OCI-LY3 (cell line): ENCODE results near the gene ASH1L.

Experiments used
- H2AFZ ChIP-seq: fragments of 200-600, 300-600 bp; shearing (Covaris generic); 2 replicates; pipeline ENCODE4 v1.6.0; 2014; ENCODE audit warnings: antibody characterized with exemption, low read depth, low read length
- H3K27ac ChIP-seq: fragments of 200-600, 300-600 bp; sonication (generic); 2 replicates; pipeline ENCODE4 v1.5.1; 2014; ENCODE audit warnings: mild to moderate bottlenecking, low read length, moderate library complexity, mixed read lengths
- H3K27me3 ChIP-seq: fragments of 200-600, 300-600 bp; sonication (generic); 2 replicates; pipeline ENCODE4 v1.6.1; 2014; ENCODE audit warnings: low read depth, low read length, mixed read lengths
- H3K36me3 ChIP-seq: fragments of 200-600, 300-600 bp; sonication (generic); replicated peaks from 2 replicates; pipeline ENCODE3; 2014; ENCODE audit warnings: low read depth, low read length, mixed read lengths
- H3K4me1 ChIP-seq: fragments of 300-600, 200-600 bp; sonication (generic); 2 replicates; pipeline ENCODE4 v1.6.1; 2014; ENCODE audit warnings: low read length, mixed read lengths
- H3K4me2 ChIP-seq: fragments of 200-600, 300-600 bp; sonication (generic); 2 replicates; pipeline ENCODE4 v1.6.1; 2014; ENCODE audit warnings: low read length, mixed read lengths
- H3K4me3 ChIP-seq: fragments of 300-600, 200-600 bp; sonication (generic); 2 replicates; pipeline ENCODE4 v1.5.1; 2014; ENCODE audit warnings: antibody characterized with exemption, mild to moderate bottlenecking, low read length, moderate library complexity
- H3K79me2 ChIP-seq: fragments of 300-600, 200-600 bp; shearing (Covaris generic); 2 replicates; pipeline ENCODE4 v1.6.1; 2014; ENCODE audit warnings: mild to moderate bottlenecking, low read length, mixed read lengths
- H3K9ac ChIP-seq: fragments of 300-600, 200-600 bp; shearing (Covaris generic); 2 replicates; pipeline ENCODE4 v1.6.0; 2014; ENCODE audit warnings: mild to moderate bottlenecking, low read length, moderate library complexity
- H3K9me3 ChIP-seq: fragments of 200-600, 300-600 bp; shearing (Covaris generic); 2 replicates; pipeline ENCODE4 v1.6.1; 2014; ENCODE audit warnings: low read length, mixed read lengths; ENCODE audit not compliant: insufficient read depth
- H4K20me1 ChIP-seq: fragments of 200-600, 300-600 bp; sonication (generic); 2 replicates; pipeline ENCODE4 v1.6.1; 2016; ENCODE audit warnings: low read length, mixed read lengths; ENCODE audit not compliant: insufficient read depth
- EZH2phosphoT487 ChIP-seq: fragments of 200-600 bp; shearing (Covaris generic); IDR thresholded peaks from 2 replicates; pipeline ENCODE4 v1.6.1; 2018; ENCODE audit warnings: antibody characterized with exemption, mixed run types, low read depth
- TF ChIP-seq, protein P1 (sequence below): fragments of 200-600, 300-600 bp; sonication (generic); IDR thresholded peaks from 2 replicates; pipeline ENCODE4 v1.5.1; 2014; ENCODE audit warnings: antibody characterized with exemption, low read length, low read depth

Gene ASH1L

DNA sequence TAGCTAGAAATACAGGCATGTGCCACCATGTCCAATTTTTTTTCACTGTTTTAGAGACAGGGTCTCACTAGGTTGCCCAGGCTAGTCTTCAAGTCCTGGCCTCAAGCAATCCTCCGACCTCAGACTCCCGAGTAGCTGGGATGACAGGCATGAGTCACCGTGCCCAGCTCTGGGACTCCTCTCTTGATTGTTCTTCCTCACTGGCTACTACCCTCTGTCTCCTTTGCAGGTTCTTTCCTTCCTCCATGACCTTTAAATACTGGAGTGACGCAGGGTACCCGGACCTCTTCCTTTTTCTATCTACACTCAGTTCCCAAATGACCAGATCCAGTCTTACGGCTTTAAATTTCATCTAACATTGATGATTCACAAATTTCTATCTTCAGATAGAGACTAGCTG lies 34.9 kb downstream of the ASH1L start:
- peaks cover 94% of the 10 kb centered on the region for H3K79me2 ChIP-seq
- no peak overlapping the region for H2AFZ ChIP-seq
- H3K9me3 ChIP-seq, result no peaks in the 10 kb centered on the region
- H3K9ac ChIP-seq, result no peak overlapping the region
- no peak overlapping the region for H3K4me3 ChIP-seq
- H3K4me1 ChIP-seq, result peaks cover 30% of the 10 kb centered on the region
- no peak overlapping the region for H3K4me2 ChIP-seq
- TF ChIP-seq, protein P1, sequence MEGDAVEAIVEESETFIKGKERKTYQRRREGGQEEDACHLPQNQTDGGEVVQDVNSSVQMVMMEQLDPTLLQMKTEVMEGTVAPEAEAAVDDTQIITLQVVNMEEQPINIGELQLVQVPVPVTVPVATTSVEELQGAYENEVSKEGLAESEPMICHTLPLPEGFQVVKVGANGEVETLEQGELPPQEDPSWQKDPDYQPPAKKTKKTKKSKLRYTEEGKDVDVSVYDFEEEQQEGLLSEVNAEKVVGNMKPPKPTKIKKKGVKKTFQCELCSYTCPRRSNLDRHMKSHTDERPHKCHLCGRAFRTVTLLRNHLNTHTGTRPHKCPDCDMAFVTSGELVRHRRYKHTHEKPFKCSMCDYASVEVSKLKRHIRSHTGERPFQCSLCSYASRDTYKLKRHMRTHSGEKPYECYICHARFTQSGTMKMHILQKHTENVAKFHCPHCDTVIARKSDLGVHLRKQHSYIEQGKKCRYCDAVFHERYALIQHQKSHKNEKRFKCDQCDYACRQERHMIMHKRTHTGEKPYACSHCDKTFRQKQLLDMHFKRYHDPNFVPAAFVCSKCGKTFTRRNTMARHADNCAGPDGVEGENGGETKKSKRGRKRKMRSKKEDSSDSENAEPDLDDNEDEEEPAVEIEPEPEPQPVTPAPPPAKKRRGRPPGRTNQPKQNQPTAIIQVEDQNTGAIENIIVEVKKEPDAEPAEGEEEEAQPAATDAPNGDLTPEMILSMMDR, result no peak
- no peak for TF ChIP-seq EZH2phosphoT487
- peaks cover 76% of the 10 kb centered on the region for H4K20me1 ChIP-seq
- no peaks in the 10 kb centered on the region for H3K27me3 ChIP-seq
- H3K36me3 ChIP-seq, result no peaks in the 10 kb centered on the region
- no peak overlapping the region for H3K27ac ChIP-seq

DNA sequence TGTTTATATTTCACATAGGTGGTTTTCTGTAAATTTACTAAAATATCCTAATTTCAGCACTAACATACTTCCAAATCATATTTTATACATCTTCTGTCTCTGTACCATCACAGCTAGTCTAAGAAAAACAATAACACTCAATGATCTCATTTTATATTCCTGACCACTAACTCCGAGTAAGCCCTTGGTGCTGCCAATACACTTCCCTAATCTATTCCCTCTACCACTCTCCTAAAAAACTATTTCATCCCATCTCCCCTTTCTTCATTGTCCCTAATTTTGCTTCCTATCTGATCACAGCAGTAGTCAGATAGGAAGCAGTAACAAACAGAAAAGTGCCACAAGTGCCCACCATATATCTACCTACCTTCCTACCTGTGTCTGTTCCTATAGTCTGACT lies 36.2 kb downstream of the ASH1L start:
- peaks cover 24% of the 10 kb centered on the region for H3K4me1 ChIP-seq
- no peak overlapping the region for H3K27ac ChIP-seq
- H3K9me3 ChIP-seq, result no peaks in the 10 kb centered on the region
- H3K9ac ChIP-seq, result no peak overlapping the region
- H2AFZ ChIP-seq, result no peak overlapping the region
- H3K4me3 ChIP-seq, result no peak overlapping the region
- no peak for TF ChIP-seq EZH2phosphoT487
- TF ChIP-seq, protein P1, result no peak
- no peaks in the 10 kb centered on the region for H3K27me3 ChIP-seq
- H3K36me3 ChIP-seq, result no peaks in the 10 kb centered on the region
- H3K79me2 ChIP-seq, result peaks cover 96% of the 10 kb centered on the region
- H4K20me1 ChIP-seq, result peaks cover 79% of the 10 kb centered on the region
- H3K4me2 ChIP-seq, result no peak overlapping the region

DNA sequence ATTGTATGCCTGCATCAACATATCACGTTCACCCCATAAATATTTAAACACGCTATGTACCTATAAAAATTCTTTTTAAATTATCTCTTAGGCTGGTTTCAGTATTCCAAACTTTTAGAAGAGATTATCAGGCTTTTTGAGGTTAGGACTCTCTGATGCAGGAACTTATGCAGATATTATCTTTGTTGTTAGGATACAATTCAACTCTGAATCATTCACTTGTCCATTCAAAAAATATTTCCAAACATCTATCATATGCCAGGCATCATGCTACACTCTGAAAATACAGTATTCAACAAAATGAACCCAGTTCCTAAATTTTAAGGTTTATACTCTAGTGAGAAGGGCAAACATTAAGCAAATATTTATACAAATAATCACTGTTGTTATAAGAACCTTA lies 40.5 kb downstream of the ASH1L start:
- Histone ChIP-seq H3K9me3 (no peaks in the 10 kb centered on the region), H2AFZ (no peak overlapping the region), H3K4me3 (no peak overlapping the region), H4K20me1 (peaks cover 56% of the 10 kb centered on the region), H3K4me1 (no peaks in the 10 kb centered on the region), H3K9ac (no peak overlapping the region), H3K27ac (no peak overlapping the region), H3K79me2 (peaks cover 83% of the 10 kb centered on the region), H3K27me3 (no peaks in the 10 kb centered on the region), H3K36me3 (peaks cover 3% of the 10 kb centered on the region), H3K4me2 (no peak overlapping the region)
- TF ChIP-seq, protein P1, result no peak
- no peak for TF ChIP-seq EZH2phosphoT487

DNA sequence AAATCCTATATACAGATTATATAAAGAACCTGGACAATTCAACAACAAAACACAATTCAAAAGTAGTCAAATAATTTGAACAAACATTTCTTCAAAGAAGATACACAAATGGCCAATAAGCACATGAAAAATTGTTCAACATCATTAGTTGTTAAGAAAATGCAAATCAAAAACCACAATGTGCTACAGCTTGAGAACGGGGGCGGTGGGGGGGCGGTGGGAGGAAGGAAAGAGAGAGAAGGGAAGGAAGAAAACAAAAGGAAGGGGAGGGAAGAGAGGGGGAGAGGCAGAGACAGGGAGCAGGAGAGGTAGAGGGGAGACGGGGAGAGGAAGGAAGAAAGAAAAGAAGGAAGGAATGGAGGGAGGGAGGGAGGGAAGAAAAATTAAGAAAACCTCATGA lies 44.1 kb downstream of the ASH1L start:
- Histone ChIP-seq H3K9ac (no peak overlapping the region), H3K4me2 (no peak overlapping the region), H3K79me2 (peaks cover 80% of the 10 kb centered on the region), H2AFZ (no peak overlapping the region), H3K4me1 (no peaks in the 10 kb centered on the region), H4K20me1 (peaks cover 56% of the 10 kb centered on the region), H3K36me3 (peaks cover 3% of the 10 kb centered on the region), H3K27me3 (no peaks in the 10 kb centered on the region), H3K9me3 (no peaks in the 10 kb centered on the region), H3K27ac (no peak overlapping the region), H3K4me3 (no peak overlapping the region)
- no peak for TF ChIP-seq EZH2phosphoT487

DNA sequence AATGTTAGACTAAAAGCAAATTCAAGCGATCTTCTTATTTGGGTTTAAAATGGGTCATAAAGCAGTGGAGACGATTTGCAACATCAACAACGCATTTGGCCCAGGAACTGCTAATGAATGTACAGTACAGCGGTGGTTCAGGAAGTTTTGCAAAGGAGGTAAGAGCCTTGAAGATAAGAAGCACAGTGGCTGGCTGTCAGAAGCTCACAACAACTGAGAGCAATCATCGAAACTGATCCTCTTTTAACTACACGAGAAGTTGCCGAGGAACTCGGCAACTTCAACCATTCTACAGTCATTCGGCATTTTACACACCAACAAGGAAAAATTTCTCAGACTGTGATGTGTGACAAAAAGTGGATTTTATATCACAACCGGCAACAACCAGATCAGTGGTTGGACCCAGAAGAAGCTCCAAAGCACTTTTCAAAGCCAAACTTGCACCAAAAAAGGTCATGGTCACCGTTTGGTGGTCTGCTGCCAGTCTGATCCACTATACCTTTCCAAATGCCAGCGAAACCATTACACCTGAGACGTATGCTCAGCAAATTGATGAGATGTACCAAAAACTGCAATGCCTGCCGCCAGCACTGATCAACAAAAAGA lies 47.9 kb downstream of the ASH1L start:
- Histone ChIP-seq H3K9ac (no peak overlapping the region), H3K27ac (no peak overlapping the region), H3K4me2 (no peak overlapping the region), H3K9me3 (no peaks in the 10 kb centered on the region), H3K4me1 (no peaks in the 10 kb centered on the region), H3K79me2 (peaks cover 82% of the 10 kb centered on the region), H3K27me3 (no peaks in the 10 kb centered on the region), H2AFZ (no peak overlapping the region), H3K4me3 (no peak overlapping the region), H3K36me3 (no peaks in the 10 kb centered on the region), H4K20me1 (peaks cover 34% of the 10 kb centered on the region)
- TF ChIP-seq, protein P1, result no peak
- TF ChIP-seq EZH2phosphoT487, result no peak
